Fibroblast of skin of right quadriceps (primary cell): ENCODE measurements around the gene TNS2.
A peak's percentile ranks its signal among the peaks of the same experiment; 100 is the strongest.

ENCODE experiments used
- DNase-seq: peaks from one replicate; pipeline ENCODE4 v3.0.0-alpha.2; 2013

TNS2 gene

DNA sequence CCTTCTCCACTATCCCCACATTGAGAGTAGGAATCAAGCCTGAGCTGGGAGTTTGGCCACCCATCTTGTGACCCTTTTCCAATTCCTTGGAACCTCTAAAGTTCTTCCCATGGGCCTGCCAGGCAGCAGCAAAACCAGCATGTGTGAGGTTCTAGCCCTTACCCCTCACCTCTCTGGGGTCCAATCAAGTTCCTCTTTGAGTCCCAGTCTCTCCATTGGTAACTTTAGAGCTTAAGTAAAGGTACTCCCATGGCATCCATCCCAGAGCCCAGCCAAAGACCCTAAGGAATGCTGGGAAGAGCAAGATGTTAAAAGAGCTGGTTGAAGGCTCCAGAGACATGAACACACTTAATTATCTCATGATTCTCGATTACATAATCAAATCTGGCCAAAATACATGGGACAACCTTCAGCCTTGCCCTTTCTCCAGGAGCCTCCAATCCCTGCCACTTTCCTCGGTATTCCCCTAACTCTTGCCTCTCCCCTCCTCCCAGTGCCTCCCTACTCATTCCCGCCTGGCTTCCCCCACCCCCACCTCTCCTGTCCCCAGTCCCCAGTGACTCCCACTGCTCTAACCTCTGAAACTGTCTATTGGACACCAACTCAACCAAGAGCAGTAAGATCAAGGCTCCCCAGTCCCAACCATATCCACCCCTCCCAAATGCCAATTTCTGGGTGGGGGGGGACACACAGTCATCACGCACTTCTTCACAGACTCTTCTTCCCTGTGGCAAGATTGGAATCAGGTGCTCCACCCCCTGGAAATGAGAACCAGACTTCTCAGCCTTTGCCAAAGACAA lies 4.8 kb upstream of the TNS2 start:
- no peak for DNase-seq

DNA sequence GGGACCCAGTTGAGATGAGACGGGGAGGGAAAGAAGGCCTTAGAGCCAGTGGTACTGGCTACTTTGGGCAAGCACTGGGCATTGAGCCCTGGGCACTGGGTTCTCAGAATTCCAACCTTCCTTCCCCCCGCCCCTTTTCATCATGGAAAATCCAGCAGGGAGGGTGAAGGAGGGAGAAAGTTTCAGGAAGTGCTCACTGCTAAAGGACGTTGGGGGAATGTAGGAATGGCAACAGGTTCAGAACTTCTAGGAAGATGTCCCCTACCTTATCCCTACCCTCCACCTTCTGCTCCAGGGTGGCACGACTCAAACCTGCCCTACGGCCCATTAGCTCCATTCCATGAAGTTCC lies 4.2 kb upstream of the TNS2 start:
- no peak for DNase-seq

DNA sequence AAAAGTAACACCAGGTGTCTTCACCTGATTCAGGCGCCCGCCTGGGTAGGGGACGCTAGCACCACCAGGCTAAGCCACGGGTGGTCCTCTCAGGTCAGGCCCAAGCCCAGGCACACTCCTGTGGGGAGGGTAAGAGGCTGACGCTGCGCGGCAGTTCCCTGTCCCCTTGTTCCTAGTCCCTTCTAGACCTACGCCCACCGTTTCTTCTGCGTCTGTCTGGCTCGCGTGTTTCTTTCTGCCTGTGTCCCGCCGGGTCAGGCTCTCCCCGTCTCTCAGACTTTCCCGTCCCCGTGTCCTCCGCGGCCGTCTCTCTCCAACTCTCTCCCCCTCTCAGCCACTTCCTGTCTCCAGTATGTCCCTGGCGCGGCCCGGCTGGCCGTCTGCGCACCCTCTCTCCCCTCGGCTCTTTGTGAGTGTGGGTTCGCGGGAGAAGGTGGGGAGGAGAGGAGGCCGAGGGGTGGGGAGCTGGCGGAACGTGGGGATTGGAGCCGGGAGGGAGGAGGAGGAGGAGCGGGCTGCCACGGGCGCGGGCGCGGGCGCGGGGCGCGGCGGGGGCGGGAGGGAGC lies 3.1 kb upstream of the TNS2 start:
- DNase-seq, result peak; percentile 90

DNA sequence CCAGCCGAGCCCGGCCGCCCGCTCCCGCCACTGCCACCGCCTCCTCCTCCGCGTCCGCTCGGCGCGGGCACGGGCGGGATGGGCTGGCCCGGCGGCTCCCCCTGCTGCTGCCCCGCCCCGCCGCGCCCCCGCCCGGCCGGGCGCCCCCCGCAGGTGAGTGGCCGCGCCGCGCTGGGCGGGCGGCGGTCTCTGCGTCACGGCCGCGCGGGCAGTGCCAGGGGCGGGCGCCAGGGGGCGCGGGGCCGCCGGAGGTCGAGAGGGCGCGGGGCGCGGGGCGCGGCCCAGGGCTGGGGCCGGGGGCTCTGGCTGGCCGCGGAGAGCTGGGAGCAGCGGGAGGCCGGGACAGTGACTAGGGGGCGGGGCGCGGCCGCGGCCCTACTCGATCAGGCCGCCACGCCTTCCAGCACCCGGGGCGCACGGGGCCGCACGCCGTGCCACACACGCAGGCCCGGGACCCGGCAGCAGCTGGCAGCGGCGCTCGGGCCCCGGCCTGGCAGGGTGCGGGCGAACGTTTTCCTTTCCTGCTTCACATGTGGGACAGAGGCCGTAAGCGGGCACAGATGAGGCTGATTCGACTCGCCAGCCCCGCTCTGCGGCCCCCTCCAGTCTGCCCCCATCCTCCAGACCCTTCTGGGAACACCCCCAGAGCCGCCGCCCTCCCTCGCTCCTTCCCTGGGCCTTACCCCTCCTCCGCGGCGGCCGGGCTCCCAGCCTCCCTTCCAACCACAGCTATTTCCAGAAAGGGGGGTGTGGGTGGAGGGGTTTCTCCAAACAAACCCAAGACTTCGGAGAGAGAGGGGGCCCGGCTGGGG lies 2.4 kb upstream of the TNS2 start:
- peak; percentile 93 for DNase-seq

DNA sequence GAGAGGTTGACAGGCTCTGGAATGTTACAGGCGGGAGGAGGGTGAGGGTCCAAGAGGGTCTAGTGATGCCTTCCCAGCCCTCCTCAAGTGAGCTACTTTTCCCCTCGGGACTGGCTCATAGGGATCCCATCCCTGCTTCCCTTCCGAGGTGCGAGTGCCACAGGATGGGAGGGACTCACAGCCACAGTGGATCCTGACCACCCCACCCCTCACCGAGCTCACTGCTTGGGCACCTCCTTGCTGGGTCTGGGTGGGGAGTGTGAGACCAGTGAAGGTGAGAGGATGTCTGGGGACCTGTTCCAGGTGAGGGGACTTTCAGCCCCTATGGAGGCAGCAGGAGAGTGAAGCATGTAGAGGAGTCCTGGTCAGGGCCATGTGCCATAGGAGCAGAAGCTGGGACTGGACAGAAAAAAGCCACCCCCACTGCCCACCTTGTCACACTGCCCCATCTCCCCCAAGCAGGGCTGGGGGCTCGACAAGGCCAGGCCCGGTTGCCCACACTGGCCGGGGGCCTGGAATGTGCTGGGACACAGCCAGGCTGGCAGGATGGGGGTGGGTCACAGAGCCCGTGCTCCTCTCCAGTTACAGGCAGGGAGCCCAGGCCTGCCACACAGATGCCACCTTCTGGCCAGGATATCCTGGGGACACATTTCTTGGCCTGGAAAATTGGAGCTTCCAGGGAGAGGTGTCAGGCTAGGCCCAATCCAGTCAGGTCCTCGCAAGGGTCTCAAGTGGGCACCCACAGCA lies 1.7 kb upstream of the TNS2 start:
- DNase-seq, result peak; percentile 37

DNA sequence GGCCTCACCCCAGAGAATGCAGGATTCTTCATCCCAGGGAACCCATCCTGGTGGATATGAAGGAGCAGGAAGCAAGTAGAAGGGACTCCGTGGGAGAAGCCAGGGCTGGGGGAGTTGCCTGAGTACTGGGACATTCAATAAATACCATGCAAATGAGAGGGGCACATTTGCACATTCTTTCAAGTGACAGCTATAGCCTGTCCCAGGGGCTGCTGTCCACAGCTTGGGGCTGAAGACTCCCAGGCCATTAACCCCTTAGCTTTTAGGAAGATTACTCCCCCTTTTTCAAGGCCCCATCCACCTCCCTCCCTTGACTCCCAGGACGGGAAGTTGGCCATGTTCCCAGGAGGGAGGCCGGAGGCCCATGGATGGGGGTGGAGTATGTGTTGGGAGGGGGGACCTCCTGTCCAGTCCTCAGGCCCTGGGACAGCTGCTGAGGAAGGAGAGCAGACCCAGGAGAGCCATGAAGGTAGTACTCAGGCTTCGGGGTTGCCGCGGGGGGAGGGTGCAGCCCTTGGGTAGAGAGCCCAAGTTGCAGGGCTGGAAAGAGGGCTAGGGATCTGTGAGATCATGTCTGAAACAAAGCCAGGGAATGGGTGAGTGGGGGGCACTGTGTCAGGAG lies 974 bp upstream of the TNS2 start:
- peak; percentile 66 for DNase-seq

DNA sequence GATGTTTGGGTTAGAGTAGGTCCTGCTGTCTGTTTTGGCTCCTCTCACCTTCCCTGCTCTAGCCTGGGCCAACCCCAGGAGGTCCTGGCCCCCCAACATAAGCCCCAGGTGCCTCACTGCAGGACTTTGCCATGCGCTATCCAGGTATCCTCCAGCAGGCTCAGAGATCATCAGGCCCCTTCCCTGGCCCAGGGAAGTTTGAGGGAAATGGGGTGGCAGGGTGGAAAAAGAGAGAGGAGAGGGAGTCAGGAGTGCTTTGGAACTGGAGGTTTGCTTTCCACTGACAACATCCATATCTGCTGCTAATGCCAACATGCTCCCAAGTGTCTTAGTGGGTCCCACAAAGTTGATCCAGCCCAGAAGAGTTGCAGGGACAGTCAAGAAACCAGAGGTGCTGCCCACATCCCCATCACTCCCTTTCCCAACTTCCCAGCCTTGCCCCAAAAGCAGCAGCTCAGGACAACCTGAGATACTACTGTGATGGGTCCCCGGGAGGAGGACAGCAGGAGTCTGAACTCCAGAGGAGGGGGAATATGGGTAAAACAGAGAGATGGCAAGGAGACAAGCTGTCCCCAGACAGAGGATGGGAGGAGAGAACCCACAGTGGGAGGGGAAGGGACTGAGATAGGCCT lies 677 bp downstream of the TNS2 start:
- no peak for DNase-seq

DNA sequence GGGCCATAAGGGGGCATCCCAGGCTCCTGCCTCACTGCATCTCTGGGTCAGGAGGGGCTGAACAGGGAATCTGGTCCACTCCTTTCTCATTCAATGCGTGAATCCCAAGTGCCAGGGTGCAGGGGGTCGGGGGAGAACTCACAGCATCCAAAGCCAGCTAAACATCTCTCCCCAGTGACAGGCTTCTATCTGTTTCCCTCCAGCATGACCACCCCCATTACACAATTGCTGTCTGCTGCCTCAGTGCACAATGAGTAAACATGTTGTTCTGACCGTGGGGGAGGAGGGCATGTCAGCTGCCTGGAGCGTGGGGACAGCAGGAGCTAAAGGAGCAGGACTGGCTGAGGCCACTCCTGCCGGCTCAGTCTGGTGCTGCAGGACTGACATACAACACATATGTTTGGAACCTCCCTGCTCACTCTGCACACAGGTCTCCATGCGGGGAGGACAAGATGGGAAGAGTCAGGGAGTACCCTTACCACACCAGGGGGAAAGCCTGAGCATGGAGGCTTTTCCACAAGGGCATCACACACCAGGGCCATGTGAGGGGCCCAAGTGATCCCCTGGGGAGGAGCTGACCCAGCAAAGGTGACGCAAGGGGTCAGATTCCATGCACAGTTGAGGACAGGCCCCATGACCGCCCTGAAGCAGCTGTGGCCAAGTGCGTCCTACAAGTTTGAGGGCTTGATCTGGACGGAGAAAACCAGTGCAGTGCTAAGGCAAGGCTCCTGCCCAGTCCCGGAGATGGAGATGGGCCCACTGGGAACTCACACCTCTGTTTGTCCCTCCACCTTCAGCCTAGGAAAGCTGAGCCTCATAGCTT lies 1.4 kb downstream of the TNS2 start:
- DNase-seq, result peak; percentile 50

DNA sequence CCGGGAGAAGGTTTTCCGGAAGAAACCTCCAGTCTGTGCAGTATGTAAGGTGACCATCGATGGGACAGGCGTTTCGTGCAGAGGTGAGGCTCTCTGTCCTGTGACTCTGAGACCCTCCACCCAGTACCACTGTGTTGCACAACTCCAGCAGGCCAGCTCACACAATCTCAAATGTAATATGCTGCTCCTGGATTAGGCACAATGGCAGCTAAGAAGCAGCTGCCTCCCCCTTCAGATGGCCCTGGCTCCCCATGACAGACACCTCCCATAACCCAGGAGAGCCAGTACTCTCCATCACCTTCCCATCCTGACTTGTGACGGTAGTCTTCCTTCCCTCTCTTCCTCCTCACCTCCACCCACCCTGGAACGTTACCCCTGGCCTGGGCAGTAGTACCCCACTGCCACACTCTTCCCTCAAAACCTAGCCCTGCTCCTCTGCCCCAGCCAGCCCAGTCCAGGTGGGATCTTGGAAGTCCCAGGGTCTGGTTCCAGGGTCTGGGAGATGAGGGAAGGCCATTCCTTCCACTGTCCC lies 2.1 kb downstream of the TNS2 start:
- DNase-seq, result no peak

DNA sequence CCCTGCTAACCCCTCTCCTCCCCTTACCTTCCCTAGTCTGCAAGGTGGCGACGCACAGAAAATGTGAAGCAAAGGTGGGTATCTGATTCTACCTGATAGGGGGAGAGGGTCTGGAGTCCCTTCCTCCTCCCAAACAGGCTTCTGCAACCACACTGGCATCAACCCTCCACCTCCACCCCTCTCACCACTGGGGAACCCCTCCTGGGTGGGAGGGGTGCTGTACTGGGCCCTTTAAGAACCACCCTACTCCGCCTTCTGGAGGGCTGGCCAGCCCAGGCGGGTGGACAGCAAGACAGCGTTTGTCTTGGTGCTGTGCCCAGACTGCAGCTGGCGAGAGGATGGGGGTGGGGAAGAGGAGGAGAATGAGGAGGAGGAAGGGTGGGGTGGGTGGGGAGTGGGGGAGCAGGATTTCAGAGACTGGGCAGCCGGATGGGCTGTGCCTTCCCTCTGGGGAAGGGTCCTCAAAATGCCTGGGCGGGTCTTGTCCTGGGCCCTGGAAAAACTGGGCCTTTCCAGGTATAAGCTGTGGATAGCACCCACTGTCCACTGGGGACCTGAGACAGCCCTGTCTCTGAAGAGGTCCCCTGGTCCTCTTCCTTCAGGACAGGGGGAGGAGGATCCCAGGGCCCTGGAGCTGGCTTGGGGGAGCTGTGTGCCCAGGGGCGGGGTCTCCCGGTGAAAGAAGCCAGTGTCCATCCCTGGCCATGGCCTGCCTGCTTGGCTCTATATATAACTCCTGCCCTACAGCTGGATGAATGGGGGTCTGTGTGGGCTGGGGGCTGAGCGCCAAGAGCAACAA lies 2.8 kb downstream of the TNS2 start:
- DNase-seq, result peak; percentile 75

DNA sequence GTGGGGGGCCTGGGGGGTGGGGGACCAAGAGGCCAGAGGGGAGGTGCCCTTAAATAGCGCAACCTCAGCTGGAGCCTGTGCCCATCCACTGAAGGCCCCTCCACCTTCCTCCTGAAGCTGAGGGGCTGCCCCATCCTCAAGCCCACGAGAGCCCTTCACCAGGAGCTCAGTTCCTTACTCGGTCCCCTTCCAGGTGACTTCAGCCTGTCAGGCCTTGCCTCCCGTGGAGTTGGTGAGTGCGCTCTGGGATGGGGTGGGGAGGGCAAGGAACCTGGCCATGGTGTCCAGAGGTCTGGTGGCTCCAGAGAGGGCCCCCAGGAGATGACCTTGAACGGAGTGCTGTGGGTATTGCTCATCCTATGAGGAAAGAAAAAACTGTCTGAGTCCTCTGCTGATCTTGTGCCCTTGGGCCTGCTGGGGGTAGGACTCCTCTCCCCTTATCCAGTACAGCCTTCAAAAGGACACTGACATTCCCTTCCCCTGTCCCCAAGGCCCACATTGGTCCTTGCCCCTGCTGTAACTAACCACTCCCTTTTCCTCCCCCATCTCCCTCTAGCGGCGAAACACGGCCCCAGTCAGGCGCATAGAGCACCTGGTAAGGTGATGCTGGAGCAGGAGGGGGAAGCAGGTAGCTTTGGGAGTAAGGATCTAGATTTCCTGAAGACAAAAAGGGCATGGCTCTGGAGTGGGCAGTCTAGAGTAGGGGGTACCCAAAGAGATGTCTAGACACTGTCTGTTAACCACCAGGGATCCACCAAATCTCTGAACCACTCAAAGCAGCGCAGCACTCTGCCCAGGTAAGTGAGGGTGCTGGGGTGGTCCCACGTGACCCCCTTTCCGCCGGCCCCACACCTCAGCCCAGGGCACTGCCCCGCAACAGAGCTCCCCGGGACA lies 3.6 kb downstream of the TNS2 start:
- no peak for DNase-seq

DNA sequence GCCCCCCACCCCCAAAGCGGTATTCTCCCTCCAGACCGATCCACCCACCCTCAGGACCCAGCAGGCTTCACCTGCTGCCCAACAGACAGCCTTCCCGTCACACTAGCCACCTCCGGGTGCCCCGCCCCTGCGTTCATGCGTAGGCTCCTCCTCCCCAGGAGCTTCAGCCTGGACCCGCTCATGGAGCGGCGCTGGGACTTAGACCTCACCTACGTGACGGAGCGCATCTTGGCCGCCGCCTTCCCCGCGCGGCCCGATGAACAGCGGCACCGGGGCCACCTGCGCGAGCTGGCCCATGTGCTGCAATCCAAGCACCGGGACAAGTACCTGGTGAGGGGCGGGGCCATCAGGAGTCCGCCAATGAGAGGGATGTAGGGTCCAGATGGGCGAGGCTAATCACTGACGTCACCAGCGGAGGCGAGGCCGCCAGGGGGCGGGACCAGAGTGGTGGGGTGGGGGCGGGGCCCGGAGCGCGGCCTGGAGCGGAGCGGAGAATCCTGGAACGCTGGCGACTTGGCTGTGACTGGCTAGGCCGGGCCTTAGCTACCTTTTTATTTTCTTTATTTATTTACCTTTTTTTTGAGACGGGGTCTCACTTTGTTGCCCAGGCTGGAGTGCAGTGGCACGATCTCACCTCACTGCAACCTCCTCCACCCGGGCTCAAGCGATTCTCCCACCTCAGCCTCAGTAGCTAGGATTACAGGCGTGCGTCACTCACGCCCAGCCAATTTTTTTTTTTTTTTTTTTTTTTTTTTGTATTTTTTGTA lies 4.4 kb downstream of the TNS2 start:
- DNase-seq, result peak; percentile 89

DNA sequence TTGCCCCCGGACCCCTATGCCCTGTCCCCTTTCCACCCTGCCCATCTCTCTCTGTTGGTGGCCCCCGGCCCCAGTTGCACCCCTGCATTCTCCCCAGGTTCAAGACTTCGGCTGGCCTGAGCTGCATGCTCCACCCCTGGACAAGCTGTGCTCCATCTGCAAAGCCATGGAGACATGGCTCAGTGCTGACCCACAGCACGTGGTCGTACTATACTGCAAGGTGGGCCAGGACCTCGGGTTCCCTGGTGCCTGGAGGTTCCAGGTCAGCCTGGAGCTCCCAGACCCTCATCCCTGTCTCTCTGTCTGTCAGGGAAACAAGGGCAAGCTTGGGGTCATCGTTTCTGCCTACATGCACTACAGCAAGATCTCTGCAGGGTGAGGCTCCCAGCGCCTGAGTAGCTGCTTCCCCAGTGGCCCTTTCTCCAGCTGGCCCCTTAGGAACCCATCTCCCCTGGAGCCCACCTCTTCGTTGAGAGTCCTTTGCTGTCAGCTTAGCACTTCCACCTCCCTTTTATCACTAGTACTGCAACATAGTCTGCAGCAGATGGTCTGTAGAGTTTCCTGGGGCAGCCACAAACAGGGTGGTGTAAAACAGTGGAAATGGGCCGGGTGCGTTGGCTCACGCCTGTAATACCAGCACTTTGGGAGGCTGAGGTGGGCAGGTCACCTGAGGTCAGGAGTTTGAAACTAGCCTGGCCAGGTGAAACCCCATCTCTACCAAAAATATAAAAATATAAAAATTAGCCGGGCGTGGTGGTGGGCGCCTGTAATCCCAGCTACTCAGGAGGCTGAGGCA lies 5.8 kb downstream of the TNS2 start:
- no peak for DNase-seq

DNA sequence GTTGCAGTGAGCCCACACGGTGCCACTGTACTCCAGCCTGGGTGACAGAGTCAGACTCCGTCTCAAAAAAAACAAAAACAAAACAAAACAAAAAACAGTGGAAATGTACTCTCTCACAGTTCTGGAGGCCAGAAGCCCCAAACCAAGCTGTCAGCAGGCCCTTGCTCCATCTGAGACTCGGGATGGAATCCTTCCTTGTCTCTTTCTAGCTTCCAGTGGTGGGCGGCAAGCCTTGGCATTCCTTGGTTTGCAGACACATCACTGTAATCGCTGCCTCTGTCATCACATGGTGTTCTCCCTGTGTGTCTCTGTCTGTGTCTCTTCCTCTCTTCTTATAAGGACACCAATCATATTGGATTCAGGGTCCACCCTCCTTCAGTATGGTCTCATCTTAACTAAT lies 6.4 kb downstream of the TNS2 start:
- DNase-seq, result no peak

DNA sequence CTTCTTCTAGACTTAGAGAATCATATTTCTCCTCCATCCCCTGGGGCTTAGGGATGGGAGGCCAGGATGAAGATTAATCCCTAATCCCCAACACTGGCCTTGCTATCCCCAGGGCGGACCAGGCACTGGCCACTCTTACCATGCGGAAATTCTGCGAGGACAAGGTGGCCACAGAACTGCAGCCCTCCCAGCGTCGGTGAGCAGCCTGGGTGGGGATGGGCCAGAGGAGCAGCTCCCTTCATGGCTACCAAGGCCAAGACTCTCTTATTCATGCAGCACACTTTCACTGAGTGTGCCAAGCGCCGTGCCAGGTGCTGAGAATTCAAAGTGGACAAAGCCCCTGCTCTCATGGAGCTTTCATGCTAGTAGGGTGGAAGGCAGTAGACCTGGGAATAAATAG lies 7.0 kb downstream of the TNS2 start:
- DNase-seq, result no peak

DNA sequence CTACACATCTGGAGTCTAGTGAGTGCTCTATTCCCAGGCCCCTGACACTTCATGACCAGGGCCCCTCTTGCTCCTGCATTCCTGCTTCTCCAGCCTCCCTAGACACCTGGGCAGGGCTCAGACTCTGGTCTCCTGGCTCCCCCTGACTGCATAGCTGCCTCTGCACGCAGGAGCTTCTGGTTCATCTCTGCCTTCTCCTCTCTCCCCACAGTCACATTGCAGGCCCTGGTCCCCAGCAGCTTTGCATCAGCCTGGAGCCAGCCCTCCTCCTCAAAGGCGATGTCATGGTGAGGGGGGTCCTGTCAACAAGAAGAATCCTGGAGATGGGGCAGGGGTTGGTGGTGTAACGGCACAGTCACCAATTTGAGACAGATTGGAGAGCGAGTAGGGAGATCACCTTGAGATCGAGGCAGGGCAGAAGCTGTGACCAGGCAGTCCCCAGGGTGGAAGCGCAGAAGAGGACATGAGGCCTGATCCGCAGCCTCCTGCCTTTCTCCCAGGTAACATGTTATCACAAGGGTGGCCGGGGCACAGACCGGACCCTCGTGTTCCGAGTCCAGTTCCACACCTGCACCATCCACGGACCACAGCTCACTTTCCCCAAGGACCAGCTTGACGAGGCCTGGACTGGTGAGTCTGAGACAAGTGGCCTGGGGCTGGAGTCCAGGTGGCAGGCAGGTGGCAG lies 8.1 kb downstream of the TNS2 start:
- no peak for DNase-seq
